GM18858 (cell line): ENCODE data around the gene ENO1.

Experiments used
- ATAC-seq: cut with Tn5 transposase; IDR thresholded peaks from one replicate; pipeline ENCODE4 v1.9.1; 2021; ENCODE audit not compliant: unreplicated experiment

The ENO1 gene

DNA sequence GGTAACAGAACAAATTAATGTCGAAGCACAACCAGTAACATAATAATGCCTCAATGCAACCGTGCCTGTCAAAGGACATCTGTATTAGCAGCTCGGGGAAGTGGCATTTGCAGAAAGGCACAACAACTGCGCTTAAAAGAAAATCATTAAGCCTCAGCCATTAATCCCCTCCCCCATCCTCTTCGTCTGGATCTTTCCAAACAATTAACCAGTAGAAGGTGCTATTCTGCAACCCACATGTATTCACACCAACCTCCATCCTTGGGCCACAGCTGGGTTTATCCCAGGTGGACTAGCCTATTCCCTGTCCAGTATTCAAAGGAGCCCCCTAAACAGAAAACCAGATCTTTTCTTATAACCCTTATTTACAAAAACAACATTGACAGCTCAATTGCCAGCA is 63.6 kb downstream of the ENO1 start:
- ATAC-seq: no peak

DNA sequence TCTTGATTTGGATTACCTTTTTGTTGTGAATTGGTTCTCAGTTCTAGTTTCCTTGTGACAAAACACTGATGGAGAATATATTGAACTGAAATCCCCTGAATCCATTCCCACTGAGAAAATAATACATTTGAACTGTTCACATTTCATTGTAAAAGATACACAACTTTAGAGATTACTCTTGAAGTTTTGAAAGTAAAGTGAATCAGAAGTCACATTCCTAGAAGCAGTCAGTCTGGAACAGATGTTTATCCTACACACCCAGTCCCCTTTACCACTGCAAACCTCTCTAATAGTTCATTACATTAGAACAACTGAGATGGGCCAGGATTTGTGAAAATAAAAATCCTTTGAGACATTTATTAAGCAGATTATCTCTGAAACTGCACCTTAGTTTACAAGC is 64.5 kb downstream of the ENO1 start:
- no peak for ATAC-seq

DNA sequence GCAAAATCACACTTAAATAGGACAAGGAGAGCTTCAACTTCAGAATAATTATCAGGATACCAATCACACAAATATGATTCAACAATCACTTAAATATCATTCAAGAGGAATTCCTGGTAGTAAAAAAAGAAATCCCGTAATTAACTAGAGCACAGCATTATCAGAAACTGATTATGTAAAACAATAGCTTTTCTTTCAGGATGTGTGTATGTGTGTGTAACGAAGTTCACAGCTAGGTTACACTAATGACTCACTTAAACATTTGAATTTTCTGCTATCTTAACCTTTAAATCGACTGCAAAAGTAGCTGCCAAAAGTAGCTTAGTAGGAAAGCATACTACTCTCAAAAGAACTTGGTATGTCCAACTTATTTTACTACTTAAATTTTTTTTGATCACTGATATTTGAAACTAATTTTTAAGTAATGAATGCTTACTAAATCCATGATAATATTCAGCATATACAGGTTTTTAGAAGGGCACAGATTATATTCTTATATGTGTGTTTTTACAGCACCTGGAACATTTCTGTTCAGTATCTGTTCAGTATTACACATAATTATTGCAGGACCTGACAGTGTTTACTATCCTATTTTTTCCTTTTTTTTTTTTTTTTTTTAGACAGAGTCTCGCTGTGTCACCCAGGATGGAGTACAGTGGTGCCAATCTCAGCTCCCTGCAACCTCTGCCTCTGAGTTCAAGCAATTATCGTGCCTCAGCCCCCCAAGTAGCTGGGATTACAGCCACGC is 65.3 kb downstream of the ENO1 start:
- no peak for ATAC-seq

DNA sequence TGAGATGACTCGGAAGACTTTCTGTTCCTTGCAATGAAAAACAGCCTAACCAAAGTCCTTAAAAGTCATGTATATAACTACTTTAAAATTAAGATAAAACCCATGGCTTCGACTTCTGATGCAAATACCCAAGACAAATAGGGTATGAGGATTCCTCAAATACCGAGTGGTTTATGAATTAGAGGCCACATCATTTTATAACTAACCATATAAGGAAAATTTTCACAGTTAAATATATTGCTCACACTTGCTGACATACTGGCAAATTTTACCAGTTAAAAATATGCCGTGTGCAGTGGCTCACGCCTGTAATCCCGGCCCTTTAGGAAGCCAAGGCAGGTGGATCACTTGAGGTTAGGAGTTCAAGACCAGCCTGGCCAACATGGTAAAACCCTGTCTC is 66.4 kb downstream of the ENO1 start:
- no peak for ATAC-seq
